GM23338 (cell line): ENCODE results near the gene LEP. TPM values are rescaled to one million over a fixed set of nuclear protein-coding genes. Genes with fewer than 3 reads are reported as not detected.

Source experiments
- ATAC-seq: fragments of 200-7000 bp; cut with Tn5 transposase; 3 replicates; pipeline ENCODE4 v1.9.1; 2020
- DNase-seq: peaks from one replicate; pipeline ENCODE4 v3.0.0-alpha.2; 2015; ENCODE audit warnings: low spot score
- H2AFZ ChIP-seq: fragments of 200-600 bp; sonication (generic); 2 replicates; pipeline ENCODE4 v1.8.0; 2016; ENCODE audit warnings: antibody characterized with exemption, mild to moderate bottlenecking, moderate library complexity
- H3F3A ChIP-seq: fragments of 200-600 bp; sonication (generic); replicated peaks from 2 replicates; pipeline ENCODE4 v1.8.0; 2017; ENCODE audit warnings: antibody characterized with exemption, mixed run types, low read depth
- H3K27ac ChIP-seq: fragments of 200-600 bp; sonication (generic); 2 replicates; pipeline ENCODE4 v1.6.1; 2016; ENCODE audit warnings: low read depth
- H3K27me3 ChIP-seq: fragments of 200-600 bp; sonication (generic); 2 replicates; pipeline ENCODE4 v1.8.0; 2016; ENCODE audit warnings: mild to moderate bottlenecking, mixed run types, moderate library complexity; ENCODE audit not compliant: insufficient read depth
- H3K36me3 ChIP-seq: fragments of 200-600 bp; sonication (generic); 2 replicates; pipeline ENCODE4 v1.8.0; 2016; ENCODE audit warnings: mild to moderate bottlenecking; ENCODE audit not compliant: insufficient read depth
- H3K4me1 ChIP-seq: fragments of 200-600 bp; sonication (generic); 2 replicates; pipeline ENCODE4 v1.8.0; 2016; ENCODE audit warnings: mild to moderate bottlenecking, moderate library complexity; ENCODE audit not compliant: insufficient read depth
- H3K4me2 ChIP-seq: fragments of 200-600 bp; sonication (generic); 2 replicates; pipeline ENCODE4 v1.7.1; 2017; ENCODE audit warnings: mixed run types
- H3K4me3 ChIP-seq: fragments of 200-600 bp; sonication (generic); 2 replicates; pipeline ENCODE4 v1.6.1; 2016; ENCODE audit warnings: mixed run types
- H3K79me2 ChIP-seq: fragments of 200-600 bp; sonication (generic); replicated peaks from 2 replicates; pipeline ENCODE4 v1.8.0; 2017; ENCODE audit warnings: mild to moderate bottlenecking; ENCODE audit not compliant: insufficient read depth
- H3K9me2 ChIP-seq: fragments of 200-600 bp; sonication (generic); 2 replicates; pipeline ENCODE4 v1.8.0; 2017; ENCODE audit not compliant: insufficient read depth
- H4K20me1 ChIP-seq: fragments of 200-600 bp; sonication (generic); replicated peaks from 2 replicates; pipeline ENCODE4 v1.8.0; 2017; ENCODE audit warnings: mild to moderate bottlenecking; ENCODE audit not compliant: insufficient read depth
- H3K27ac Mint-ChIP-seq: 2 replicates; pipeline ENCODE4 v1.8.0; 2020; ENCODE audit warnings: inconsistent platforms, mild to moderate bottlenecking, moderate library complexity, mixed read lengths
- H3K27me3 Mint-ChIP-seq: 3 replicates; pipeline ENCODE4 v1.8.0; 2022; ENCODE audit warnings: low read depth, mild to moderate bottlenecking, moderate library complexity, mixed read lengths, inconsistent platforms; ENCODE audit not compliant: insufficient read depth, poor library complexity
- H3K36me3 Mint-ChIP-seq: 3 replicates; pipeline ENCODE4 v1.8.0; 2021; ENCODE audit warnings: low read depth, mild to moderate bottlenecking, inconsistent platforms, moderate library complexity, mixed read lengths
- H3K4me1 Mint-ChIP-seq: 3 replicates; pipeline ENCODE4 v1.8.0; 2020; ENCODE audit warnings: mild to moderate bottlenecking, inconsistent platforms, mixed read lengths
- H3K4me3 Mint-ChIP-seq: 3 replicates; pipeline ENCODE4 v1.8.0; 2021; ENCODE audit warnings: moderate library complexity, mild to moderate bottlenecking, inconsistent platforms, mixed read lengths
- H3K9me3 Mint-ChIP-seq: 3 replicates; pipeline ENCODE4 v1.8.0; 2020; ENCODE audit warnings: moderate library complexity, mild to moderate bottlenecking, inconsistent platforms, mixed read lengths
- CTCF ChIP-seq, 2 experiments: fragments of 200-600 bp in 1 of 2; sonication (generic) in 1 of 2; conservative IDR thresholded peaks; 2 replicates each; pipeline versions ENCODE4 v1.5.1 to v1.6.1; 2016 to 2017; ENCODE audit warnings: antibody characterized with exemption in 2 of 2, low read depth in 2 of 2, mild to moderate bottlenecking in 2 of 2, moderate library complexity in 1 of 2
- ETS1 ChIP-seq: IDR thresholded peaks from 2 replicates; pipeline ENCODE4 v1.6.1; 2016; ENCODE audit warnings: antibody characterized with exemption
- EZH2 ChIP-seq: fragments of 200-600 bp; sonication (generic); IDR thresholded peaks from one replicate; pipeline ENCODE4 v1.8.0; 2017; ENCODE audit warnings: antibody characterized with exemption, mild to moderate bottlenecking, low read depth; ENCODE audit not compliant: unreplicated experiment
- EZH2phosphoT487 ChIP-seq: fragments of 200-600 bp; sonication (generic); IDR thresholded peaks from one replicate; pipeline ENCODE4 v1.8.1; 2018; ENCODE audit warnings: antibody characterized with exemption; ENCODE audit not compliant: unreplicated experiment
- NANOG ChIP-seq: IDR thresholded peaks from 2 replicates; pipeline ENCODE4 v1.6.1; 2016; ENCODE audit warnings: antibody characterized with exemption, borderline replicate concordance
- POLR2AphosphoS5 ChIP-seq: IDR thresholded peaks from 2 replicates; pipeline ENCODE4 v1.6.1; 2016; ENCODE audit warnings: antibody characterized with exemption, low read depth
- REST ChIP-seq: IDR thresholded peaks from one replicate; pipeline ENCODE4 v1.6.1; 2018; ENCODE audit warnings: antibody characterized with exemption; ENCODE audit not compliant: unreplicated experiment
- STAT1 ChIP-seq: IDR thresholded peaks from one replicate; pipeline ENCODE4 v1.6.1; 2016; ENCODE audit warnings: antibody characterized with exemption; ENCODE audit not compliant: unreplicated experiment
- ZNF114 ChIP-seq: fragments of 250-450 bp; sonication (Bioruptor Pico); IDR thresholded peaks from 2 replicates; pipeline ENCODE4 v1.5.0; 2020; ENCODE audit warnings: mild to moderate bottlenecking, moderate library complexity
- ZNF331 ChIP-seq: fragments of 250-450 bp; sonication (Bioruptor Pico); IDR thresholded peaks from 2 replicates; pipeline ENCODE4 v1.5.0; 2020; ENCODE audit warnings: low read depth, mild to moderate bottlenecking, moderate library complexity
- polyA plus RNA-seq: library from polyadenylated mRNA; unstranded; fragments of >200 nt; fragmentation: Nextera tagmentation; extraction: Ambion mirVana; gene quantifications from 2 replicates; pipeline ENCODE4 v1.2.1, GENCODE V29; 2016
- total RNA-seq: library from RNA; depleted of rRNA; stranded (reverse); fragments of >200 nt; shearing (Covaris generic); gene quantifications from 2 replicates; pipeline ENCODE4 v1.2.3, GENCODE V29; 2014

The LEP gene
- total and polyA plus RNA-seq, 2 experiments from 2014 or later: not detected

- peaks cover 12% of the 10 kb centered on the region for H3K27me3 Mint-ChIP-seq
- peaks cover 13% of the 10 kb centered on the region for H3K4me1 ChIP-seq
- no peaks in the 10 kb centered on the region for H3F3A ChIP-seq
- H3K9me3 Mint-ChIP-seq: peaks cover 5% of the 10 kb centered on the region
- H3K36me3 ChIP-seq: no peaks in the 10 kb centered on the region
- ATAC-seq: no peak
- 0 out of 2 replicates have a peak, but pooled peaks cover 4% of the 10 kb centered on the region for H3K27me3 ChIP-seq
- no peak overlapping the region for H3K27ac Mint-ChIP-seq
- H4K20me1 ChIP-seq: no peaks in the 10 kb centered on the region
- H3K79me2 ChIP-seq: no peaks in the 10 kb centered on the region
- H3K36me3 Mint-ChIP-seq: peaks cover under 1% of the 10 kb centered on the region; the same call in 1 of the 3 replicates
- 0 out of 2 replicates have a peak, but pooled peaks cover 7% of the 10 kb centered on the region for H3K9me2 ChIP-seq
- H3K4me3 ChIP-seq: no peak overlapping the region
- H3K4me2 ChIP-seq: no peak overlapping the region
- no peak for TF ChIP-seq STAT1
- no peak for TF ChIP-seq NANOG
- TF ChIP-seq REST: no peak
- TF ChIP-seq ZNF114 (CRISPR knock-in tag): no peak
- peaks cover 17% of the 10 kb centered on the region for H3K4me1 Mint-ChIP-seq
- no peak overlapping the region for H2AFZ ChIP-seq
- H3K4me3 Mint-ChIP-seq: no peak overlapping the region
- DNase-seq: no peak
- H3K27ac ChIP-seq: no peak overlapping the region
Observed at GRCh38 chr7:128233471-128233870, 7.6 kb upstream of the LEP start.

DNA sequence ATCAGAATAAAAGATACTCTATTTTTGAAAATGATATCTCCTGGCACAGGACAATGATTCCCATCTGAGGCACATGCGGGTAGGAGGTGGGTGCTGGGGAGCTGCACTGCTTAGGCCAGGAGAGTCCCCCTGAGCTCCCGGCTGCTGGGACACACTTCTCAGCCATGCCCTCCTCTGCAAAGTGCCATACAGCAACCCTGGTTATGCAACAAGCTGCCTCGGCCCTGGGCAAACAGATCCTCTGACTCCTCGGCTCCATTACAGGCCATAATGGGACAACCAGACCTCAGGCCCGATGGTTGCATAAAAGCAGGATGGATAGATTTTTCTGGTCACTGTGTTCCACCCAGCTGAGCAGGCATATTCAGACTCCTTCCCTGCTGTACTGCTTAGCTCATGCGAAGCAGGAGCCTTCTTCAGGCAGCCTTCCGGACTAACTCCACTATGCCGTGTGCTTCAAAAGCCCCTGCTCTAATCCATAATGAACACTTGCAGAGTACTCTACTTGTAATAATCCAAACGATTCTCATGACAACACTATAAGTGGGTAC, 6.5 kb upstream of the LEP start:
- Histone ChIP-seq H3K36me3 (no peaks in the 10 kb centered on the region), H3K27ac (no peak overlapping the region), H4K20me1 (no peaks in the 10 kb centered on the region), H3K79me2 (no peaks in the 10 kb centered on the region), H3K4me3 (no peak overlapping the region), H3K9me2 (0 out of 2 replicates have a peak, but pooled peaks cover 7% of the 10 kb centered on the region), H2AFZ (no peak overlapping the region), H3K27me3 (0 out of 2 replicates have a peak, but pooled peaks cover 4% of the 10 kb centered on the region), H3K4me2 (no peak overlapping the region), H3K4me1 (peaks cover 6% of the 10 kb centered on the region), H3F3A (no peaks in the 10 kb centered on the region)
- Mint-ChIP-seq H3K27ac (no peak overlapping the region), H3K36me3 (peaks cover 7% of the 10 kb centered on the region; the same call in 2 of the 3 replicates), H3K4me1 (peaks cover 13% of the 10 kb centered on the region), H3K9me3 (peaks cover 16% of the 10 kb centered on the region), H3K27me3 (peaks cover 14% of the 10 kb centered on the region), H3K4me3 (no peak overlapping the region)
- DNase-seq (no peak), ATAC-seq (no peak)
- TF ChIP-seq REST: no peak
- TF ChIP-seq ZNF114 (CRISPR knock-in tag): no peak
- no peak for TF ChIP-seq STAT1
- TF ChIP-seq ZNF331 (CRISPR knock-in tag): no peak
- no peak for TF ChIP-seq EZH2phosphoT487
- no peak for TF ChIP-seq CTCF (conservative IDR thresholded peaks at IDR 0.05; ENCODE audit: low read depth in 2 of 2)
- TF ChIP-seq EZH2: no peak
- TF ChIP-seq ETS1: no peak
- no peak for TF ChIP-seq POLR2AphosphoS5
- no peak for TF ChIP-seq NANOG
